PFSK-1 (cell line): Measurements from ENCODE around the gene ROBO1.

ENCODE experiments used
- FOXP2 ChIP-seq: optimal IDR thresholded peaks from 2 replicates; pipeline ENCODE3; 2011; ENCODE audit warnings: borderline replicate concordance, control low read depth, inconsistent platforms; ENCODE audit not compliant: insufficient read depth; ENCODE audit errors: extremely low read length, extremely low read depth
- POLR2AphosphoS5 ChIP-seq: IDR thresholded peaks from 2 replicates; pipeline ENCODE4 v1.6.1; 2012; ENCODE audit warnings: low read depth, mild to moderate bottlenecking, control low read depth, low read length, moderate library complexity
- TAF1 ChIP-seq: IDR thresholded peaks from 2 replicates; pipeline ENCODE4 v1.6.1; 2012; ENCODE audit warnings: low read length, control low read depth, borderline replicate concordance; ENCODE audit not compliant: insufficient read depth
- TF ChIP-seq, protein P1 (sequence below), 2 experiments: IDR thresholded peaks; 2 replicates each; pipeline versions ENCODE4 v1.6.1 to v1.8.0; 2011 to 2012; ENCODE audit warnings: low read depth in 2 of 2, low read length in 2 of 2, control low read depth in 1 of 2, inconsistent platforms in 1 of 2, mild to moderate bottlenecking in 1 of 2, moderate library complexity in 1 of 2; ENCODE audit not compliant: insufficient read depth in 1 of 2

DNA sequence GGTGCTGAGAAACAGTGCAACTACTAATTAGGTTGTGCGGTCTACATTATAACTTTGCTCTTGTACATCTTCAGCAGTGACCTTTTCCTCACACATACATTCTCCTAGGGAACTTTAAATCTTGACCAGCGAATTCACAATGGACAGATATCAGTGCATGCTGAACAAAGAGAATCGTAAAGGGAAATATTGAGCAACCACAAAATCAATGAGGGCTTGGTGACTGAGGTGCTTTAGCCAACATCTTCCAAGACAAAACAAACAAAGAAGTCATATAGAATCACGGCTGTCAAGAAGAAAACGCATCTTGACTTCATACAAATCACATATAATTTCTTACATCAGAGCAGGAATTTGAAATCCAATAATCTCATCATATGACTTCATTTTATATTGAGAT is 1022.0 kb downstream of the ROBO1 start:
- TF ChIP-seq, protein P1, sequence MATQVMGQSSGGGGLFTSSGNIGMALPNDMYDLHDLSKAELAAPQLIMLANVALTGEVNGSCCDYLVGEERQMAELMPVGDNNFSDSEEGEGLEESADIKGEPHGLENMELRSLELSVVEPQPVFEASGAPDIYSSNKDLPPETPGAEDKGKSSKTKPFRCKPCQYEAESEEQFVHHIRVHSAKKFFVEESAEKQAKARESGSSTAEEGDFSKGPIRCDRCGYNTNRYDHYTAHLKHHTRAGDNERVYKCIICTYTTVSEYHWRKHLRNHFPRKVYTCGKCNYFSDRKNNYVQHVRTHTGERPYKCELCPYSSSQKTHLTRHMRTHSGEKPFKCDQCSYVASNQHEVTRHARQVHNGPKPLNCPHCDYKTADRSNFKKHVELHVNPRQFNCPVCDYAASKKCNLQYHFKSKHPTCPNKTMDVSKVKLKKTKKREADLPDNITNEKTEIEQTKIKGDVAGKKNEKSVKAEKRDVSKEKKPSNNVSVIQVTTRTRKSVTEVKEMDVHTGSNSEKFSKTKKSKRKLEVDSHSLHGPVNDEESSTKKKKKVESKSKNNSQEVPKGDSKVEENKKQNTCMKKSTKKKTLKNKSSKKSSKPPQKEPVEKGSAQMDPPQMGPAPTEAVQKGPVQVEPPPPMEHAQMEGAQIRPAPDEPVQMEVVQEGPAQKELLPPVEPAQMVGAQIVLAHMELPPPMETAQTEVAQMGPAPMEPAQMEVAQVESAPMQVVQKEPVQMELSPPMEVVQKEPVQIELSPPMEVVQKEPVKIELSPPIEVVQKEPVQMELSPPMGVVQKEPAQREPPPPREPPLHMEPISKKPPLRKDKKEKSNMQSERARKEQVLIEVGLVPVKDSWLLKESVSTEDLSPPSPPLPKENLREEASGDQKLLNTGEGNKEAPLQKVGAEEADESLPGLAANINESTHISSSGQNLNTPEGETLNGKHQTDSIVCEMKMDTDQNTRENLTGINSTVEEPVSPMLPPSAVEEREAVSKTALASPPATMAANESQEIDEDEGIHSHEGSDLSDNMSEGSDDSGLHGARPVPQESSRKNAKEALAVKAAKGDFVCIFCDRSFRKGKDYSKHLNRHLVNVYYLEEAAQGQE (IDR thresholded peaks at IDR 0.05; ENCODE audit: insufficient read depth in 1 of 2, low read depth in 2 of 2, low read length in 2 of 2): no peak
- no peak for TF ChIP-seq TAF1
- TF ChIP-seq FOXP2: no peak
- TF ChIP-seq POLR2AphosphoS5: no peak
